Fibroblast of upper back skin (primary cell): ENCODE data around the gene SGCD.

ENCODE experiments used
- DNase-seq: peaks from one replicate; pipeline ENCODE4 v3.0.0-alpha.2; 2013

The SGCD gene

GRCh38 chr5:156471893-156472292, 144.9 kb downstream of the SGCD start:
- DNase-seq, result no peak

GRCh38 chr5:156473269-156473908, 146.4 kb downstream of the SGCD start:
- DNase-seq, result peak; percentile 51

- DNase-seq, result peak; percentile 55
Measured at GRCh38 chr5:156474251-156474650, 147.3 kb downstream of the SGCD start.

GRCh38 chr5:156475182-156476157, 148.5 kb downstream of the SGCD start:
- DNase-seq, result peak; percentile 91

DNA sequence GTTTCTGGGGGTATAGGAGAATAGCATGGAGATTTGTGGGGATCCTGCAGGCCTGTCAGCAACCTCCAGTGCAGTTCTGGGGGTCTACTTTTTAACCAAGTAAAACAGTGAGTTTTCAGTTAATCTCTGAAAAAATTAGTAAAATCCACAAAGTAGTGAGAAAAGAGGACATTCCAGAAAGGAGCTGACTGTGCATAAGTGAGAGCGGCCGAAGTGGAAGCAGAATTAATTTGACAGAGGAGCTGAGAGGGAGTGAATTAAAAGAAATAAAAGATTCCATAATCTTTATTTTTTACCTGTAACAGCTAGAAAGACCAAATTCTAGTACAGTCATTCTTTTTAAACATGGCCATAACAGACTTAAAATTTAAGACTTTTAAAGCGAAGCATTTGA, 149.2 kb downstream of the SGCD start:
- no peak for DNase-seq

DNA sequence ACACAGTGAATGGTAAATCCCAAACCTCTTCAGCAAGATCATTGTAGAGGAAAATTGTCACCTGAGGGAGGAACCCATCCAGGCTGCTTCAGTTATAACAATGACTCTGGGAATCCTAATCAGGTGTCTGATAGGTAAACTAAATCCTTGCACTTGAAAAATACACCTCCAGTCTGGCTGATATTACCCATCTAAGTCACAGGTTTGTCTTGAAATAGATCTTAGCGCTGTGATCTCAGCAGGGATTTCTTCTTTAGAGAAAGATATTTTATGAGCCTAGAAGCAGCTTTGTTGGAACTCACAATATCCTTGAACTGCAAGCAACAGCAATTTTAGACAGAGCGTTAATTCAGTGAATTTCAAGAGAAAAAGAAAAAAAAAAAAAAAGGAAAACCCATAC, 149.7 kb downstream of the SGCD start:
- no peak for DNase-seq

DNA sequence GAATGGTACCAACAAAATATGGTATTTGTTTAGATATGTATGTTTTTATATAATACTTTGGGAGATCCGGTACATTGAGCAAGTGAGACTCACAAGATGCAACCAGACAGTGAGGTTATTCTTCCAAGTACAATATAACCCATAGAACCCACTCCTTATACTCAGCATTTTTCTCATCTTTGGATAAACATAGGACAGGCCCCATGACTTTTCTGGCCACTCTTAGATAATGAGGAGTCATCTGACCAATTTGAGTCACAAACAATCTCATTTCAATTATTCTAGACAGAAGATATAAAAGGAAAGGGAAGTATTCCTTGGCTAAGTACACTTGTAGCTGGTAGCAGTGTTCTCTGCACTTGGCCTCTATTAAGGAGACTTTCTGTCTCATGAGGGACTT, 150.2 kb downstream of the SGCD start:
- DNase-seq, result no peak

GRCh38 chr5:156479849-156480248, 152.9 kb downstream of the SGCD start:
- DNase-seq, result peak; percentile 93

DNA sequence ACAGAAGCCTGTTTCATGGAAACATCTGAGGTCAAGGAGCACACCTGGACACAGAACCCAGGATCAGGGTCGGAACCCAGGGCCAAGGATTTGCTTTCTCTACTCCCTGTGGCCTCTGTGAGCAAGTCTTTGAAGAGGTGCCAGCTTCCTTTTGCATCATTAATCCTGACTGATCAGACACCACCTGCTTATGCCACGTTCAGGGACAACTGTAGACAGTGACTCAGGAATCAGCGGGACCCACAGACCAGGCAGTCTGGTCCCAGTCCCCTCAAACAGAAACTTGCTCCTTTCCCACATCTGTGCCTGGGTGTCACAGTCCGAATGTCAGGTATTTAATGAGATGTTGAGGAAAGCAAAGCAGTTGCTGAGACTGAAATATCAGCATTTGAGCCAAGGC, 154.8 kb downstream of the SGCD start:
- DNase-seq, result peak; percentile 29

- DNase-seq, result peak; percentile 31
Measured at GRCh38 chr5:156482818-156483217, 155.9 kb downstream of the SGCD start.

GRCh38 chr5:156486394-156487238, 159.7 kb downstream of the SGCD start:
- no peak for DNase-seq

- DNase-seq, result no peak
Measured at GRCh38 chr5:156491766-156492165, 164.8 kb downstream of the SGCD start.

GRCh38 chr5:156496291-156496690, 169.3 kb downstream of the SGCD start:
- DNase-seq, result no peak

DNA sequence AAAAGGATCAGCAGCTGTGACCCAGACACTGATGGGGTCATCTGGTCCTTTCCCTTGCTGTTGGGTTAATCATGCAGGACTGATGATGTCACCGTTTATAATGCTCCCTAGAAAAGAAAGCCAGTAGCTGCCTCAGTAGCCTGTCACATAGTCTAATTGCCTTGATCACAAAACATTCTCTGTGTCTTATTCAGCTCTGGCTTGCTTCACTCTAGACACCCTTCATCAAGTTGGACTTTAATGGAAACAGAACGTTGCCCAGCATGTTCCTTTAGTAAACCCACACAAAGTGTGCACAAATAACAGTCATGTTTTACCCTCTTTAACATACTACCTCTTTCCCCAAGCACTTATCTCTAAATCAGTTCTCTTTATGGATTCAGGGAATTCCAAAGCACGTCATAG, 170.8 kb downstream of the SGCD start:
- DNase-seq, result peak; percentile 55

DNA sequence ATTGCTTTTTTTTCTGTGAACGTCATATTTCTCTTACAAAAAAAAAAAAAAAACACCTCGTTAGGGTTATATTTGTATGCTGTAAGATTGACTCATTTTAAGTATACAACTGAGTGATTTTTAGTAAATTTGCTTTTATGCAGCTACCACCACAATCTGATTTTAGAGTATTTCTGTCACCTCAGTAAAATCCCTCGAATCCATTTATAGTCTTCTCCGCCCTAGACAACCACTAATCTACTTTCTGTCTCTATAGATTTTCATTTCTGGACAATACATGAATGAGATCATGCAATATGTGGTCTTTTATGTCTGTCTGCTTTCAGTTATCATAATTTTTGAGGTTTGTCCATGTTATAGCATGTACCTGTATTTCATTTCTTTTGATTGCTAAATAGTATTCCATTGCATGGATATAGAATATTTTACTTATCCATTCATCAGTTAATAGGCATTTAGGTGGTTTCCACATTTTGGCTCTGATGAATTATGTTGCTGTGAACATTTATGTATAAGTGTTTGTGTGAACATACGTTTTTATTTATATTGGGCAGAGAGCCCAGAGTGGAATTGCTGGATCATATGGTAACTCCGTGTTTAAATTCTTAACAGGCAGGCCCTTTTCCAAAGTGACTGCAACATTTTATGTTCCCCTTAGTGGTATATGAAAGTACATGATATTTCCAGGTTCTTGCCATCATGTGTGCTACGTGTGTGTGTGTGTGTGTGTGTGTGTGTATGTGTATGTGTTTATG, 171.4 kb downstream of the SGCD start:
- peak; percentile 79 for DNase-seq

DNA sequence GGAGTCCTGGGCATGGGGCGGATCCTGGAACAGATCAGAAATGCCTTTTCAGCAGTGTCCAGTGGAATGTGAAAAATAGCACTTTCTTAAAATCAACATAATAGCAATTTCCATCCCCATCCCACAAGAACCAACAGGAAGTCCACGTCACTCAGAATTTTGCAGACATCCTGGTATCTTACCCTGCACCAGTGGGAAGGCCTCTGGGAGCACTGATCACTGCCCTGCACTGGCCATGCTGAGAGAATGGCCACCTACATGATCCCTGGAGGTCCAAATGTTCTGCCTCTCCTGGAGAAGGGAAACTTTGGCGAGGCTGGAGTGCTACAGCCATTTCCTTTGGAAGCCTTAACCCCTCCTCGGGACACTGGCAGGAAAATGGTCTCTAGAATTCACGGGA, 173.8 kb downstream of the SGCD start:
- no peak for DNase-seq

- DNase-seq, result no peak
Measured at GRCh38 chr5:156505101-156505500, 178.1 kb downstream of the SGCD start.

DNA sequence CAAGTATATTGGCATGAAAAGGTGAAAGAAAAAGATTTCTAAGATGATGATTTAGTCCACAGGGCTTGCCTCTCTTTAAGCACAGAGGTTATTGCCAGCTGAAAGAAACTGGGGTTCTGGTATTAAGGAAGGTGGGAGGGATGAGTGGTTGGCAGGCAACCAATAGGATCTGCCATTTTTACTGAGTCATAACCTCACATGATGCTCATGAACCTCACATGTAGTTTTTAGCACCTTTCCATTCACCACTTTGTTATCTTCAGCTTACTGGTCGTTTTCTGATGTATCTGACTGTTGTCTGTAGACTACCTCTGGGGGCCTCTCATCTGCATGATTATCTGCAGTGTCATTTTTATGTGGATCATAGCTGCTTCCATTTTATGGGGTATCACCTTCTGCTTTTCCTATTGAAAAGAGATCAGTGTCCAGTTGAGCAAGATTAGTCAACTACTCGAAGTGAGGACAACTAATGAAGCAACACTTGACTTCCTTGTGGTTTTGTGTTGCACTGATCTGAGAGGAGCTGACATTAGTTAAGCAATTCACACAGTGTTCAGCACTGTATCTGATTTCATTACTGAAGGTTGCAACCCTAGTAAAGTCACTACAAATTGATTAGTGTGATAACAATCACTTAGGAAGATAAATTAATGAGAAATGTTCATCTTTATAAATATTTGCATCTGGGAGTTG, 186.3 kb downstream of the SGCD start:
- peak; percentile 27 for DNase-seq

DNA sequence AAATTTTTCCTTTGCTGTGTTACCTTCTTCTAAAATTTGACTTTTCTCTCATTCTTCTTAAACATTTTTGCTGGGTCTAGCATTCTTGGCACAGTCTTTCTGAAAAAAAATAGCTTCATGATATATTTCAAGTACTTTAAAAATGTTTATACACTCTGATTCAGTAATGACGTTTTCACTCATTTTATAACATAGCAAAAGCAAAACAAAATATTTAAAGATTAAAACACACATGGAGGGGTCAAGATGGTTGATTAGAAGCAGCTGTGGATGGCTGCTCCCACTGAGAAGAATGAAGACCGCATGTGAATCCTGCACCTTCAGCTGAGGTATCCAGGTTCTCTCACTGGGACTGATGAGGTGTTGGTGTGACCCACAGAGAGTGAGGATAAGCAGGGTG, 188.2 kb downstream of the SGCD start:
- peak; percentile 34 for DNase-seq

DNA sequence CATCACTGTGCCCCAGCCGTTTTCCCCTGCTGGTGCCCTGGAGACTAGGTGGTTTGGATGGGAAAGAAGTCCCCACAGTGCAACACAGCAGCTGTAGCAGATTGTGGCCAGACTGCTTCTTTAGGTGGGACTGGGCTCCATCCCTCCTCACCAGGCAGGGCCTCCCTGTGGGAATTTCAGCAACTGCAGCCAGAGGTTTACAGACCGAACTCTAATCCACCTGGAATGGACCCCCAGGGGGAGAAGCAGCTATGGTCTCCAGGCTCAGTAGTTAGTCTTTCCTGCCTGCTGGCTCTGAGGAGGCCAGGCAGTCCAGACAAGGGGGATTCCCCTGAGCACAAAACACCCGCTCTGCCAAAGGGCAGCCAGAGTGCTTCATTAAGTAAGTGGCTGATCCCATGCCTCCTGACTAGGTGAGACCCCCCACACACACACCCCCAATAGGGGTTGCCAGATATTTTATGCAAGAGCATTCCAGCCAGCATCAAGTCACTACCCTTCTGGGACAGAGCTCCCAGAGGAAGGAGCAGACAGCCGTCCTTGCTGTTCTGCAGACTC, 188.9 kb downstream of the SGCD start:
- DNase-seq, result peak; percentile 53
